Neural cell (in vitro differentiated cells): ENCODE results near the gene APOF. TPM values are rescaled to one million over a fixed set of nuclear protein-coding genes. Genes with fewer than 3 reads are reported as not detected.
A peak's percentile ranks its signal among the peaks of the same experiment; 100 is the strongest.

Experiments used
- H2AFZ ChIP-seq: fragments of 200-600, 300-800 bp; sonication (generic), shearing (Covaris generic); 2 replicates; pipeline ENCODE4 v1.6.0; 2014; ENCODE audit warnings: low read depth, mild to moderate bottlenecking, antibody characterized with exemption, low read length, moderate library complexity
- H3F3A ChIP-seq: fragments of 200-600 bp; shearing (Covaris generic); 2 replicates; pipeline ENCODE4 v1.6.1; 2016; ENCODE audit warnings: mild to moderate bottlenecking, moderate library complexity, mixed read lengths, antibody characterized with exemption, low read length; ENCODE audit not compliant: insufficient read depth, poor library complexity, severe bottlenecking
- H3K27ac ChIP-seq: fragments of 200-600, 300-800 bp; sonication (generic), shearing (Covaris generic); 2 replicates; pipeline ENCODE4 v1.5.1; 2014; ENCODE audit warnings: mild to moderate bottlenecking, low read length, moderate library complexity
- H3K27me3 ChIP-seq: fragments of 300-800, 200-600 bp; sonication (generic), shearing (Covaris generic); 2 replicates; pipeline ENCODE4 v1.6.0; 2014; ENCODE audit warnings: mild to moderate bottlenecking, low read depth, low read length, moderate library complexity; ENCODE audit not compliant: insufficient read depth
- H3K36me3 ChIP-seq: fragments of 300-800, 200-600 bp; sonication (generic), shearing (Covaris generic); 2 replicates; pipeline ENCODE4 v1.5.1; 2014; ENCODE audit warnings: mild to moderate bottlenecking, antibody characterized with exemption, low read length, moderate library complexity; ENCODE audit not compliant: insufficient read depth
- H3K4me2 ChIP-seq: fragments of 300-800, 200-600 bp; sonication (generic), shearing (Covaris generic); 2 replicates; pipeline ENCODE4 v1.6.0; 2014; ENCODE audit warnings: mild to moderate bottlenecking, low read length
- H3K4me3 ChIP-seq: fragments of 300-800, 200-600 bp; sonication (generic), shearing (Covaris generic); 2 replicates; pipeline ENCODE4 v1.5.1; 2014; ENCODE audit warnings: mild to moderate bottlenecking, low read length, moderate library complexity
- H3K79me2 ChIP-seq: fragments of 200-600 bp; shearing (Covaris generic); replicated peaks from 2 replicates; pipeline ENCODE4 v1.6.0; 2014; ENCODE audit warnings: mild to moderate bottlenecking, low read length, moderate library complexity; ENCODE audit not compliant: insufficient read depth
- H3K9ac ChIP-seq: fragments of 300-800, 200-600 bp; sonication (generic), shearing (Covaris generic); 2 replicates; pipeline ENCODE4 v1.6.1; 2016; ENCODE audit warnings: mild to moderate bottlenecking, low read length, mixed read lengths
- H3K9me2 ChIP-seq: fragments of 200-600 bp; shearing (Covaris generic); 2 replicates; pipeline ENCODE4 v1.6.1; 2016; ENCODE audit warnings: mild to moderate bottlenecking, low read length, mixed read lengths; ENCODE audit not compliant: insufficient read depth
- H3K9me3 ChIP-seq: fragments of 200-600, 300-800 bp; sonication (generic), shearing (Covaris generic); 2 replicates; pipeline ENCODE4 v1.6.1; 2016; ENCODE audit warnings: mild to moderate bottlenecking, mixed run types, low read length, moderate library complexity, mixed read lengths
- H4K20me1 ChIP-seq: fragments of 200-600 bp; shearing (Covaris generic); 2 replicates; pipeline ENCODE4 v1.6.1; 2016; ENCODE audit warnings: mild to moderate bottlenecking, mixed run types; ENCODE audit not compliant: insufficient read depth
- EP300 ChIP-seq: fragments of 450-650 bp; conservative IDR thresholded peaks from 2 replicates; pipeline ENCODE4 v1.6.1; 2014; ENCODE audit warnings: antibody characterized with exemption, mild to moderate bottlenecking, moderate library complexity; ENCODE audit not compliant: poor library complexity, severe bottlenecking
- EZH2 ChIP-seq: fragments of 200-600, 300-800 bp; shearing (Covaris generic), sonication (generic); IDR thresholded peaks from 2 replicates; pipeline ENCODE4 v1.6.1; 2014; ENCODE audit warnings: antibody characterized with exemption, low read length, borderline replicate concordance, mild to moderate bottlenecking; ENCODE audit not compliant: insufficient read depth, poor library complexity, severe bottlenecking
- MXI1 ChIP-seq: fragments of 450-650 bp; conservative IDR thresholded peaks from 2 replicates; pipeline ENCODE4 v1.6.1; 2014; ENCODE audit warnings: antibody characterized with exemption, mild to moderate bottlenecking; ENCODE audit not compliant: poor library complexity, severe bottlenecking
- POLR2AphosphoS5 ChIP-seq: IDR thresholded peaks from 2 replicates; pipeline ENCODE4 v1.6.1; 2012
- RAD21 ChIP-seq: fragments of 450-650 bp; conservative IDR thresholded peaks from 2 replicates; pipeline ENCODE4 v1.6.1; 2014; ENCODE audit warnings: antibody characterized with exemption, mild to moderate bottlenecking, moderate library complexity
- REST ChIP-seq: IDR thresholded peaks from 2 replicates; pipeline ENCODE4 v1.6.1; 2012; ENCODE audit warnings: borderline replicate concordance
- SMC3 ChIP-seq: fragments of 450-650 bp; conservative IDR thresholded peaks from 2 replicates; pipeline ENCODE4 v1.6.1; 2014; ENCODE audit warnings: antibody characterized with exemption, mild to moderate bottlenecking, moderate library complexity; ENCODE audit not compliant: poor library complexity
- TAF1 ChIP-seq: IDR thresholded peaks from 2 replicates; pipeline ENCODE4 v1.6.1; 2012; ENCODE audit warnings: low read depth
- polyA plus RNA-seq: library from polyadenylated mRNA; depleted of rRNA; stranded (reverse); fragments of >200 nt; gene quantifications from 2 replicates; pipeline ENCODE4 v1.2.3, GENCODE V29; 2014
- TF ChIP-seq, protein P1 (sequence below): fragments of 450-650 bp; IDR thresholded peaks from 2 replicates; pipeline ENCODE4 v1.5.1; 2014; ENCODE audit warnings: antibody characterized with exemption, mild to moderate bottlenecking, moderate library complexity; ENCODE audit not compliant: poor library complexity, severe bottlenecking

Gene APOF
- polyA plus RNA-seq, 1 donor from 2014 or later, result not detected

DNA sequence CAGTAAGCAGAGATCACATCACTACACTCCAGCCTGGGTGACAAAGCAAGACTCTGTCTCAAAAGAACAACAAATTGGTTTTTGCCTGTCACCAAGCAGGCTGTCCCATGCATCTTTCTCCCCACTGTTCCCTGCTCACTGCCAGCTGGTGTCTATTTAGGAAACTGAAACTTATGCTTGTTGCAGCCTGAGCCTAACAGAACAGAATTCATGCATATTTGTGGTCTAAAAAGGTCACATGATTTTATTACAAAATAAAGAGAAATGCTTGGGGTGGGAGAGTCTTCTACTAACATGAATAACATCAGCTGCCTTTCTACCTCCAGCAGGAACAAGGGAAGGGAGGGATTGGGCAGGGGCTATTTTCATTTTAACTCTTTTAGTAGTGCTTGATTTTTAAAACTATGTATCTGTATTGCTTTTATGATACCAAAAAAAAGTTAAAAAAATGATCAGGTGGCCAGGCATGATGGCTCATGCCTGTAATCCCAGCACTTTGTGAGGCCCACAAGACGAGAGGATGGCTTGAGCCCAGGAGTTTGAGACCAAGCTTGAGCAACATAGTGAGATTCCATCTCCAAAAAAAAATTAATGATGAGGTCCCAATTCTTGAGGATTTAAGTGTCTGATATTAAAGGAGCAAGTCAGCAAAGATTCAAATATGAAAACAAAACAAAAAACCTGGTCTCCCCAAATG is 3.7 kb downstream of the APOF start:
- no peaks in the 10 kb centered on the region for H3K9me3 ChIP-seq
- H3K36me3 ChIP-seq, result no peaks in the 10 kb centered on the region
- H3K9ac ChIP-seq, result peak overlapping the region; percentile 59
- H3K9me2 ChIP-seq, result no peaks in the 10 kb centered on the region
- H3K4me2 ChIP-seq, result peak overlapping the region; percentile 68
- H3K4me3 ChIP-seq, result peak overlapping the region; percentile 83
- no peaks in the 10 kb centered on the region for H4K20me1 ChIP-seq
- TF ChIP-seq EP300, result no peak
- no peak for TF ChIP-seq TAF1
- TF ChIP-seq MXI1, result no peak
- no peak for TF ChIP-seq SMC3
- TF ChIP-seq, protein P1, sequence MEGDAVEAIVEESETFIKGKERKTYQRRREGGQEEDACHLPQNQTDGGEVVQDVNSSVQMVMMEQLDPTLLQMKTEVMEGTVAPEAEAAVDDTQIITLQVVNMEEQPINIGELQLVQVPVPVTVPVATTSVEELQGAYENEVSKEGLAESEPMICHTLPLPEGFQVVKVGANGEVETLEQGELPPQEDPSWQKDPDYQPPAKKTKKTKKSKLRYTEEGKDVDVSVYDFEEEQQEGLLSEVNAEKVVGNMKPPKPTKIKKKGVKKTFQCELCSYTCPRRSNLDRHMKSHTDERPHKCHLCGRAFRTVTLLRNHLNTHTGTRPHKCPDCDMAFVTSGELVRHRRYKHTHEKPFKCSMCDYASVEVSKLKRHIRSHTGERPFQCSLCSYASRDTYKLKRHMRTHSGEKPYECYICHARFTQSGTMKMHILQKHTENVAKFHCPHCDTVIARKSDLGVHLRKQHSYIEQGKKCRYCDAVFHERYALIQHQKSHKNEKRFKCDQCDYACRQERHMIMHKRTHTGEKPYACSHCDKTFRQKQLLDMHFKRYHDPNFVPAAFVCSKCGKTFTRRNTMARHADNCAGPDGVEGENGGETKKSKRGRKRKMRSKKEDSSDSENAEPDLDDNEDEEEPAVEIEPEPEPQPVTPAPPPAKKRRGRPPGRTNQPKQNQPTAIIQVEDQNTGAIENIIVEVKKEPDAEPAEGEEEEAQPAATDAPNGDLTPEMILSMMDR, result no peak
- TF ChIP-seq RAD21, result no peak
- no peak for TF ChIP-seq REST
- no peak for TF ChIP-seq POLR2AphosphoS5
- TF ChIP-seq EZH2, result no peak
- no peaks in the 10 kb centered on the region for H3F3A ChIP-seq
- H3K27ac ChIP-seq, result no peak overlapping the region
- no peak overlapping the region for H2AFZ ChIP-seq
- H3K27me3 ChIP-seq, result no peaks in the 10 kb centered on the region
- no peaks in the 10 kb centered on the region for H3K79me2 ChIP-seq

GRCh38 chr12:56351325-56351724 is 11.3 kb downstream of the APOF start:
- H3K27me3 ChIP-seq, result no peaks in the 10 kb centered on the region
- no peaks in the 10 kb centered on the region for H3K9me3 ChIP-seq
- H3K27ac ChIP-seq, result no peak overlapping the region
- no peak overlapping the region for H3K4me2 ChIP-seq
- H3K4me3 ChIP-seq, result no peak overlapping the region
- no peaks in the 10 kb centered on the region for H3F3A ChIP-seq
- H3K9ac ChIP-seq, result no peak overlapping the region
- no peaks in the 10 kb centered on the region for H4K20me1 ChIP-seq
- TF ChIP-seq REST, result no peak
- no peak for TF ChIP-seq RAD21
- TF ChIP-seq EZH2, result no peak
- TF ChIP-seq POLR2AphosphoS5, result no peak
- no peak for TF ChIP-seq MXI1
- no peak for TF ChIP-seq TAF1
- no peak for TF ChIP-seq SMC3
- TF ChIP-seq, protein P1, result no peak
- TF ChIP-seq EP300, result no peak
- H3K36me3 ChIP-seq, result no peaks in the 10 kb centered on the region
- H3K79me2 ChIP-seq, result no peaks in the 10 kb centered on the region
- no peaks in the 10 kb centered on the region for H3K9me2 ChIP-seq
- H2AFZ ChIP-seq, result no peak overlapping the region
